HEK293 (cell line): ENCODE results near the gene BPIFB2.

ENCODE experiments used
- CTCF ChIP-seq: fragments of 450-650 bp; formaldehyde crosslinking; IDR thresholded peaks from 2 replicates; pipeline ENCODE4 v1.5.1; 2016; ENCODE audit warnings: missing biosample characterization, missing genetic modification characterization
- REST ChIP-seq: fragments of 450-650 bp; formaldehyde crosslinking; IDR thresholded peaks from 2 replicates; pipeline ENCODE4 v1.5.1; 2016; ENCODE audit warnings: missing biosample characterization, missing genetic modification characterization
- TCF7L2 ChIP-seq: IDR thresholded peaks from 2 replicates; pipeline ENCODE4 v1.6.1; 2011; ENCODE audit warnings: low read depth, mild to moderate bottlenecking, inconsistent platforms, low read length, moderate library complexity, borderline replicate concordance
- YY1 ChIP-seq: fragments of 450-650 bp; formaldehyde crosslinking; IDR thresholded peaks from 2 replicates; pipeline ENCODE4 v1.5.1; 2018; ENCODE audit warnings: missing biosample characterization, missing genetic modification characterization
- ZBTB17 ChIP-seq: fragments of 450-650 bp; formaldehyde crosslinking; IDR thresholded peaks from 2 replicates; pipeline ENCODE4 v1.5.1; 2016; ENCODE audit warnings: missing biosample characterization, missing genetic modification characterization
- ZBTB26 ChIP-seq: fragments of 450-650 bp; formaldehyde crosslinking; optimal IDR thresholded peaks from 2 replicates; pipeline ENCODE3; 2016; ENCODE audit warnings: missing biosample characterization, mild to moderate bottlenecking, missing genetic modification characterization
- ZNF114 ChIP-seq: fragments of 450-650 bp; formaldehyde crosslinking; IDR thresholded peaks from 2 replicates; pipeline ENCODE4 v1.5.0; 2017; ENCODE audit warnings: missing biosample characterization, missing genetic modification characterization
- ZNF2 ChIP-seq: fragments of 450-650 bp; formaldehyde crosslinking; IDR thresholded peaks from 2 replicates; pipeline ENCODE4 v1.5.1; 2016; ENCODE audit warnings: missing biosample characterization, missing genetic modification characterization
- ZNF830 ChIP-seq: fragments of 450-650 bp; IDR thresholded peaks from 2 replicates; pipeline ENCODE4 v1.5.0; 2018; ENCODE audit warnings: missing biosample characterization, missing genetic modification characterization, low read depth, mild to moderate bottlenecking, moderate library complexity
- ZNF843 ChIP-seq: fragments of 450-650 bp; formaldehyde crosslinking; IDR thresholded peaks from 2 replicates; pipeline ENCODE4 v1.5.1; 2016; ENCODE audit warnings: missing biosample characterization, missing genetic modification characterization
- ZSCAN5A ChIP-seq: fragments of 450-650 bp; formaldehyde crosslinking; IDR thresholded peaks from 2 replicates; pipeline ENCODE4 v1.5.1; 2016; ENCODE audit warnings: missing biosample characterization, missing genetic modification characterization
- TF ChIP-seq, protein P1 (sequence below): sonication (generic); formaldehyde crosslinking; IDR thresholded peaks from 2 replicates; pipeline ENCODE4 v1.8.1; 2022; ENCODE audit warnings: mild to moderate bottlenecking, moderate library complexity, missing genetic modification reagents

DNA sequence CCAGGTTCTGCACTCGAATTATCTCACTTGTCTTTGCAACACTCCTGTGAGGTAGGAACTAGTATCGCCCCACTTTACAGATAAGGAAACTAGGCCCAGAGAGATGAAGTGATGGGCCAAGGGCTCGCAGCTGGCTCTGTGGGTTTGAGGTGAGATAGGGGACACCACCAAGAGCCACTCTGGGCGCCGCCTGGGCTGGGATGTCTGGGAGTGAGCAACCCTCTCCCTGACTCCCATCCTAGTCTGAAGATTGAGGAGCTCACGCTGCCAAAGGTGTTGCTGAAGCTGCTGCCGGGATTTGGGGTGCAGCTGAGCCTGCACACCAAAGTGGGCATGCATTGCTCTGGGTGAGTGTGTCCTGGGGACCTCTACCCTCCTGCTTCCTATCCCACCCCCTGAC, 51.6 kb downstream of the BPIFB2 start:
- TF ChIP-seq CTCF (no peak), ZNF830 (no peak), ZNF843 (tag by site-specific recombination) (no peak), ZNF114 (no peak), ZBTB17 (no peak), YY1 (tag by site-specific recombination) (no peak), ZSCAN5A (tag by site-specific recombination) (no peak), ZNF2 (tag by site-specific recombination) (no peak), REST (no peak), ZBTB26 (tag by site-specific recombination) (no peak), TCF7L2 (no peak)
- TF ChIP-seq, protein P1, sequence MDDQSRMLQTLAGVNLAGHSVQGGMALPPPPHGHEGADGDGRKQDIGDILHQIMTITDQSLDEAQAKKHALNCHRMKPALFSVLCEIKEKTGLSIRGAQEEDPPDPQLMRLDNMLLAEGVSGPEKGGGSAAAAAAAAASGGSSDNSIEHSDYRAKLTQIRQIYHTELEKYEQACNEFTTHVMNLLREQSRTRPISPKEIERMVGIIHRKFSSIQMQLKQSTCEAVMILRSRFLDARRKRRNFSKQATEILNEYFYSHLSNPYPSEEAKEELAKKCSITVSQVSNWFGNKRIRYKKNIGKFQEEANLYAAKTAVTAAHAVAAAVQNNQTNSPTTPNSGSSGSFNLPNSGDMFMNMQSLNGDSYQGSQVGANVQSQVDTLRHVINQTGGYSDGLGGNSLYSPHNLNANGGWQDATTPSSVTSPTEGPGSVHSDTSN (CRISPR knock-in tag): no peak
